NCI-H1048 (cell line): Measurements from ENCODE around the gene DTYMK.

Experiments used
- DNase-seq: peaks from one replicate; lab custom pipeline; 2025; lab: John Stamatoyannopoulos, UW

DTYMK gene

DNA sequence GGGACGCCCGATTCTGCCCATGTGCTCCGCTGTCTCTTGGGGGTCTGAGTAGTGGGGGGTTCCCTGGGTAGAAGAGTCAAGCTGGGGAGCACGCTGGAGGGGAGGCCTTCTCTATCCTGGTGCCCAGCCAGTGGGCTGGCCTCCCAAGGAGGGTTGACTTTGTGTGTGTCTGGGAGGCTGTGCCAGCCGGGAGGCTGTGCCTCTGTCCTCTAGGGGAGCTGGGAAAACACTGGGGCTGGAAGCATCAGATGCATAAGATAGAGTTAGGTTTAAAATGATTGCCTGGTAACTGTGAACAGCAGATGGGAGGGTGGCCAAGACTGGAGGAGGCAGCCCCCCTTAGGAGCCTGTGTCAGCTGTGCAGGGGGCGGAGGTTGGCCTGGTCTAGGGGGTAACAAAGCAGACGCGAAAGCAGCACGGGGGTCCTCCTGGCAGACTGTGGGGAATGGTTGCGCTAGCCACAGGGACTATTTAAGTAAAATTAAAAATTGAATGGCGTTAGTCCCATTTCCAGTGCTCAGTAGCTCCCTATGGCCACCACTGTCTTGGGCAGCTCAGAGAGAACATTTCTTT, 16.5 kb upstream of the DTYMK start:
- DNase-seq: no peak

DNA sequence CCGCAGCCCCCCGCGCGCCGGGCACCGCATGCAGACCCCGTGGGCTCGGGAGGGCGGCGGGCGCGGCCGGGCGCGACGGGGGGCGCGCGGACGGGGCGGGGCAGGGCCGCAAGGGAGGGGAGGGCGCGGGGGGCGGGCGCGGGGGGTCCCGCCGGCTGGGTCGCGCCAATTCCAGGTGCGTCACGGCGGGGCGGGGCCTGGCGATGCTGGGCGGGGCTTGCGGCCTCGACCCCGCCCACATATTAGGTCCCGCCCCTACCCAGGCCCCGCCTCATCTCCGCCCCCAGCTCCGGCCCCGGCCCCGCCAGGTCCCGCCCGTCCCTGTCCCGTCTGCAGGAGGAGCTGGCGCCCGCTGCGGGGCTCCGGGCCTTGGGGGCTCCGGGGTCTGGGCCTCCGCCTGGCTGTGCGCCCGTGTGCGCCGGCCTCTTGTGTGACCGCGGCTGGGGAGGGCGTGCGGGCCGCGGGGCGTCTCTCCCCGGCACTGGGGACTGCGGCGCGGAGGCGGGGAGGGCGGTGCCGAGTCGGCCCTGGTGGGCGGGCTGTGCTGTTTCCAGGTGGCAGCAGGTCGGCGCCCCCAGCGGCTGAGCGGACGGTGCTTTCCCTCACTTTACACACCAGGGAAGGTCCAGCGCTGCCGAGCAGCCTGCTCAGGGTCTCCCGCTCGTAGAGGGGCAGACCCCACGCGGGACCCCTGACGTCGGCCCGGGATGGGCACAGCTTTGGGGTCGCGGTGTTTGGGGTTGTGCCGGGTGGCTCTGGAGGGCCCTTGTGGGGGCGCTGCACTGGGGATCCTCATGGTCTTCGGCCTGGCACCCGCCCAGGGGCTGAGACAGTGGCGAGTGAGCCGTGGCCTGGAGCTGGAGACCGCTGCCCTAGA, 15.8 kb upstream of the DTYMK start:
- peak; percentile 54 for DNase-seq

DNA sequence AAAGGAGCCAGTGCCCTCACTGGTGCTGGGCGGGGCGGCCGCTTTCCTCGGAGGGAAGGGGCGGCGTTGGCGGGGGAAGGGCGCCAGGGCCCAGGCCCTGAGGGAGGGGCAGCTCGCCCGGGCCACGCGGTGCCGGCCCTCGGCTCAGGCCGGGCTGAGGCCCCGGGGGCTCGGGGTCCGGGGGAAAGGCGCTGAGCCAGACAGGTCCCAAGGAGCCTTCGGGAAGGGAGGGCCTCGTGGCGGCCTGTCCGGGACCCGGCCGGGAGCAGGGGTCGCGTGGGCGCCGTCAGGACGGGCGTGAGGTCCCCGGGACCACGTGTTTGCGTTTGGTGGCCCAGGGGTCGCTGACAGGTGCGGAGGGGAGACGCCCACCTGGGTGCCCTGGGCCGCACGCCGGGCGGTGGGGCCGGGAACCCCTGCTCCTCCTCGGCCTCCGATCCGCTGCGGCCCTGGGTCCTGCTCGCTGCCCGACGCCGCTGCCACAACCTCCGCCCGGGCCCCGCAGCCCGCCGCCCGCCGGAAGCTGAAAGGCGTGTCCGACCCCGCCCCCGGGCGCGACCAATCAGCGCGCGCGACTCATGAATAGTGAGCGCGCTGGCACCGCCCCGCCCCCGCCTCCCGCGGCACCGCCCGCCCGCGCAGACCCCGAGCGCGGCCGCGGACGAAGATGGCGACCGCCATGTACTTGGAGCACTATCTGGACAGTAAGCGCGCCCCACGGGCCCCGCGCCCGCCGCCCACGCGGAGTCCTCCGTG, 15.0 kb upstream of the DTYMK start, which contains the start of gene ING5:
Gene ING5, plus strand, starts transcription at position 641 of the 756 bp plus-strand sequence. Its CDS starts 27 bp downstream, at position 668.
- DNase-seq: peak; percentile 79

DNA sequence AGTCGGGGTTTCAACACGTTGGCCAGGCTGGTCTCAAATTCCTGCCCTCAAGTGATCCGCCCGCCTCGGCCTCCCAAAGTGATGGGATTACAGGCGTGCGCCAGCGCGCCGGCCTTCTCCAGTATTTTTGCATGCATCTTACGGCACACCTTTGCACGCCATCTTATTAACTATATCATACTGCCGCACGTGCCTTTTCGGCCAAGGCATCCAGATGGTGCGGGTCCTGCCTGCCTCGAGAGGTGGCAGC, 14.5 kb upstream of the DTYMK start:
- DNase-seq: peak; percentile 74

DNA sequence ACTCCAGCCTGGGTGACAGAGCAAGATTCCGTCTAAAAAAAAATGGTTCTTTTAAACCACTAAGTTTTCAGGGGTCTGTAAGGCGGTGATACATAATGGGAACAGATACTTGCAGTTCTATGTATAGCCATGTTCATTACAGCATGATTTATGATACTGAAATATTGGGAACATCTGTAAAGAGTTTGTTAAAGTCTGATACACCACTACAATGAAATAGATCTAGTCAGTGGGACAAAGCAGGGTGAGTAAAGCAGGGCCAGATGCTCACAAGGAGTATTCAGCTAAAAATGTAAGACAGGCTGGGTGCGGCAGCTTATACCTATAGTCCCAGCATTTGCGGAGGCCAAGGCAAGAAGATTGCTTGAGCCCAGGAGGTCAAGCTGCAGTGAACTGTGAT, 9.0 kb upstream of the DTYMK start:
- no peak for DNase-seq

DNA sequence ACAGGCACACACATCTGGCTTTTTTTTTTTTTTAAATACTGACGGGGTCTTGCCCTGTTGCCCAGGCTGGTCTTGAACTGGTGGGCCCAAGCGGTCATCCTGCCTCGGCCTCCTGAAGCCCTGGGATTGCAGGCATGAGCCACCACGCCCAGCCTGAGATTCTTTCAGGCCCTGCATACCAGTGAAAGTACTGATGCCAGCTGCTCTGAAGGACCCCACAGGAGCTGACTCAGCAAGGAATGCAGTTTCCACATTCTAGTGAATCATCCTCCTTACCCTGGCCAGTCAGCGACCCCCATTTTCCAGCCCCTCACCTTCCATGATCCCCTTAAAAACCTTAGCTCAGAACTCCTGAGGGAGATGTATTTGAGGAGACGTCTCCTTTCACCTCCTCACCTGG, 5.8 kb upstream of the DTYMK start:
- no peak for DNase-seq

DNA sequence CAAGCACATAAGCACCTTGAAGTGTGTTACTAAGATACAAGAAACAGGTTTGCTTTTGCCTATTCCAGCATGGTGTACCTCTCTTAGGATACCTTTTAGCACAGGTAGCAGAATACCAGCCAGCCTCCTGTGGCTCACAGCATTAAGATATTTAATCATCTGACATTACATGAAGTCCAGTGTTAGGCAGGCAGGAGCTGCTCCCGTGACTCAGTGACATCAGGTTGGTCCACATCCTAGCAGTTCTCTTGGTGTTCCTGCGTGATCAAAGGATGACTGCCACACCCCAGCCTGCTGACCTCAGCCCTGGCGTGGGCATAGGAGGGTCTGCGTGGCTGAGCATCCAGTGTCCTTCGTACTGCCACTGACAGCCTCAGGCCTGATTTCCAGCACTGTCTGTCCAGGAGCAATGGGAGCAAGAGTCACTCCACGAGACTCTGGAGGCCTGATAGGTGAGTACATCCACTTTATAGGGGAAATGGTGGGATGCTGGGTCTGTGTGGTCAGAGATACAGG, 3.6 kb upstream of the DTYMK start:
- no peak for DNase-seq

DNA sequence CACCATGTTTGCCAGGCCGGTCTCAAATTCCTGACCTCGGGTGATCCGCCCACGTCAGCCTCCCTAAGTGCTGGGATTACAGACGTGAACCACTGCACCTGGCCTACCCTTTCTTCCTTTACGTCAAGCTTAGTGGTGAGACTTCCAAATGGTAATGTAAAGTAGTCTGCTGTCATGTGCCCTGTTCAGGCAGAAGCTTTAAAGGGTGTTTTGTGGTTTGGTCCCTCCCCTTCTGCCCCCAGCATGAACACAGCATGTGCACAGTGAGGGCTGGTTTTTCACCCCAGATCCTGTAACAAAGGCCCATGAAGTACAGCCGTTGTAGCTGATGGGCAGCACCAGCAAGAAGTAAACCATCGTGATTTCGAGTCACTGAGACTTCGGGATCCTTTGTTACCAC, 2.7 kb upstream of the DTYMK start:
- DNase-seq: no peak

DNA sequence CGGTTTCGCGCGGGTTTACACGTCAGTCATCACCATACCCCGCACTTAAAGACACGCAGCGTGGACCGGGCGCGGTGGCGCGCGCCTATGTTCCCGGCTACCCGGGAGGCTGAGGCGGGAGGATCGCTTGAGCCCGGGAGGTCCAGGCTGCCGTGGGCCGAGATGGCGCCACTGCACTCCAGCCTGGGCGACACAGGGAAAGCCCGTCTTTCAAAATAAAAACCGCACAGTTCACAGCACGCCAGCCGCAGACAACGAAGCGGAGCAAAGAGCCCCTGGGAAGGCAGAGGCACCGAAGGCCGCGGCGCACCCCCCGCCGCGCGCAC, 328 bp downstream of the DTYMK start:
- no peak for DNase-seq

DNA sequence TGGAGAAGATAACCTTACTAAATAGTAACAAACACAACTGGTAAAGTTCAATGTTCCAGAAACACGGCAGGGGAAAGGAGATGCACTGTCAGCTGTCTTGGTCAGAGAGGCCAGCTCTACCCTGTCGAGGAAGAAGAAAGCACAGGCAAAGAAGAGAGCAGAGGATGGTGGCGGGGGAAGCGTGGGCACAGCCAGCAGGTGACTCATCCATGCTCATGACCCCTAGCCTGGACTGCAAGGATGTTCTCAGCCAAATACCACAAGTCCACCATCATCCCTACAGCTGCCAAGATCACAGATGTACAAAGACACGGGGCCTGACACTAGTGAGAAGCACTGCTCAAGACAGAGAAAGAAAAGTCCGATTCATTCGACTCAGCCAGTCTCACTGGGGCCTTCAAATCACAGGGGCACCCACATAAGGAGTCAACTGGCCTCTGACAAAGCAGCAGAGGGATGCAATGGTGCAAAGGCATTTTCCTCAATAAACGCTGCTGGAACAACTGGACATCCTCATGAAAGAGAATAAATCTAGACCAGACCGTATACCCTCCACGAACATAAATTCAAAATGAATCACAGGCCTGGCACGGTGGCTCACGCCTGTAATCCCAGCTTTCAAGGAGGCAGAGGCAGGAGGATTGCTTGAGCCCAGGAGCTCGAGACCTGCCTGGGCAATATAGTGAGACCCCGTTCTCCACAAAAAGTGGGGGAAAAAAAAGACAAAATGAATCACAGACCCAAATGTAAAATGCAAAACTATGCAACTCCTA, 5.6 kb downstream of the DTYMK start:
- no peak for DNase-seq

DNA sequence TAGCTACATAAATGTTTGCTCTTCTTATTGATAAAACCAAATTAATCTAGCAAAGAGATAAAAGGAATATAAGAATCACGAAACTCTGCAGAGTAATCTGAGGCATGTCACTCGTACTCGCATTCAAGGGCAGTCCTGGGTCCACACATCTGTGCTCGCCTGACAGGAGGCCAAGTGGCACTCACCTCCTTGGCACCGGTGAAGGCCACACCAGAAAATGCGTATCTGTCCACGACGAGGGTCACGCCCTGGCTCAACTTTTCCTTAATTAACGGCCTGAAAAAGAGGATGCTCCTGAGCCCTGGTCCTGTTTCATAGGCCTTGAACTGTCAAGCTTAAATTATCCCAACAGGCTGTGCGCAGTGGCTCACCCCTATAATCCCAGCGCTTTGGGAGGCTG, 6.6 kb downstream of the DTYMK start:
- DNase-seq: no peak

DNA sequence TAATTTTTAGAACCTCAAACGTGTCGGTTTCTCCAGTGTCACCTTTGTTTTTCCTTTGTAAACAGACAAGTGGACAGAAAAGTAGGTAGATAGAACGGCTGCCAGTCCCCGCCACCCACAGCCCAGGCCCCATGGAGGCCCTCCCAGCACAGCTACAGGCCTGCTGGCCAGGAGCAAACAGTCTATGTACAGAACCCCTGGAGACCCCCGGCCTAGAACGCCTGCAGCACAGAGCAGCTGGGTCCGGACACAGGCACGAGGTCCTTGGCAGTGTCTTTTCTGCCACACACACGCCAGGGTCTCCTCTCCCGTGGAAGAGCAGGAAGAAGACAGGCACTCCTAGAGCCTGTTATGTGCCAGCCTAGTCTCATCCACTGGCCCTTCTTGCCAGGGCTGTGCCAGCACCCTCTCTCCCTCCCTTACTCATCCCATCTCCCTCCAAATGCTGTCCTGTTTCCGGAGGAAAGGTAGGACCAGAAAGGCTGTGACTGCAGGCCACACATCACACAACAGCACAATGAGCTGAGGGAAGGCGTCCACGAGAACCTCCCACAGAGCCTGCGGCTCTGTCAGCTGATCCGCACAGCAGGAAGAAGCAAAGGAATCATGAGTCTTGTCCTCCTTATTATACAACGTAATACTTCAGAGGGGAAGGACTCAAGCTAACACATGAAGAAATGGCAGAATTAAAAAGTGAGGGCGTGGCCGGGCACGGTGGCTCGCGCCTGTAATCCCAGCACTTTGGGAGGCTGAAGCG, 7.7 kb downstream of the DTYMK start:
- DNase-seq: no peak

DNA sequence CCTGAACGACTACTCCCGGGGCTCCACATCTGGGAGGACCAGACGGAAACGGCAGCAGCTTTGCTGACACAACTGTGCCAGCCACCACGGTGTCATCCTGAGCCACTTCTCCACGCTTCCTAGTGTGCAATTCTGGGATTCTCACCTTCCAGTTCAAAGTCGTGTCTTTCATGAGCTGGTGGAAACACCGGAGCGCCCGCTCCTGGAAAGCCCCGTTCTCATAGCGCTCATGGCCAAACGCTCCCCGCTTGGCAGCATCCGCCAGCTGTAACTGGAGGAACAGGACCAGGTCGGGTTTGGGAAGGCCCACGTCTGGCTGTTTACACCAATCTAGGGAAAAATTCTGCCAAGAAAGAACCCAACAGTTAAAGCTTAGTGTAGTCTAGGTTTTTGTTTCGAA, 8.3 kb downstream of the DTYMK start:
- no peak for DNase-seq

DNA sequence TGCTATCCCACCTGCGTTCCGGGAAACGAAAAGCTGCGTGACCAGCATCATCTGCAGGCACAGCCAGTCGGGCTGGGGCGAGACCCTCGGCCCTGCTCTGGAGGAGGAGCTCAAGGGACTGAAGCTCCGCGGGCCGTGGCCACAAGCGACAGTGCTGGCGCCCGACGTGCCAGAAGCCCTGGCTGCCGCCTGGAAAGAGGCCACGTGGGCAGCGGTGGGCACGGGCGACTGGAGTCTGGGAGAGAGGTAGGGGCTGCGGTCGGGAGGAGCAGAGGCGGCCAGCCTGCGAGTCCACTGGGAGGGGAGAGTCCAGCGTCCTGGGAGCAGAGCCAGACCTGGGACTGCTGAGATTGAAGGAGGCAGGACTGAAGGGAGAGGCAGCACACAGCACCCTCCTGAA, 9.2 kb downstream of the DTYMK start:
- DNase-seq: no peak

DNA sequence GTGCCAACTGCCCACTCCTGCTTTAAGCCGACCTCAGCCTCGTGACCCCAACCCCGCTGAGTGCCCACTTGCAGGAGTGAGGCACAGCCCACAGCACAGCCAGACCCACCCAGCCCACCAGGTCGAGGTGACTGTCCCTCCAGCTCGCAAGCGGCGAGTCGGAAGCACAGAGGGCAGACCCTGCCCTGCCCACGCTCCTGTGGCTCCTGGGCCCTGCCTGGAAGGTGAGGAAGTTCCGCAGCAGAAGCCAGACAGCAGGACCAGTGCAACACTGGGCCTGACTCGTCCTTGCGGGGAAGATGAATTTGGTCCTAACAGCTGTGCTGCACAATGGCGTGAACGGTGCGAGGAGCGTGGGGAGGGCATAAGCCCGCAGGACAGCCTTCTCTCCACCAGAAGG, 9.9 kb downstream of the DTYMK start:
- no peak for DNase-seq

DNA sequence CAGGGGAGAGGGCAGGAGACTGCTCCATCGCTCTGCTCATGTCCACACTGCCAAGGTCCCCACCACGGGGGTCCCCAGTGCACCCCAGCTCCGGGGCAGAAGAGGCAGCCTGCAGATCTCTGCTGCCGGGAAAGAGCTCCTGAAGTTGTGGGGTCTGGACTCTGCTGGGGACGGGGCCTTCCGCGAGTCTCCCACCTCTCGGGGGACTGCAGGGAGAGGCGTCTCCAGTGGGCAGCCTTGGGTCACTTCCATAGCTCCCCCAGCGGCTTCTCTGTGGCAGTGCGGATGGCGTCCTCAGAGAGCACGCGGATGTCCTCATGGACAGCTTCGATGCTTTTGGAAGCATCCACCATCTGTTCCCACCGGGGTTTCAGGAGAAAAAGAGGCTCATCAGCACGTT, 10.7 kb downstream of the DTYMK start:
- DNase-seq: no peak

DNA sequence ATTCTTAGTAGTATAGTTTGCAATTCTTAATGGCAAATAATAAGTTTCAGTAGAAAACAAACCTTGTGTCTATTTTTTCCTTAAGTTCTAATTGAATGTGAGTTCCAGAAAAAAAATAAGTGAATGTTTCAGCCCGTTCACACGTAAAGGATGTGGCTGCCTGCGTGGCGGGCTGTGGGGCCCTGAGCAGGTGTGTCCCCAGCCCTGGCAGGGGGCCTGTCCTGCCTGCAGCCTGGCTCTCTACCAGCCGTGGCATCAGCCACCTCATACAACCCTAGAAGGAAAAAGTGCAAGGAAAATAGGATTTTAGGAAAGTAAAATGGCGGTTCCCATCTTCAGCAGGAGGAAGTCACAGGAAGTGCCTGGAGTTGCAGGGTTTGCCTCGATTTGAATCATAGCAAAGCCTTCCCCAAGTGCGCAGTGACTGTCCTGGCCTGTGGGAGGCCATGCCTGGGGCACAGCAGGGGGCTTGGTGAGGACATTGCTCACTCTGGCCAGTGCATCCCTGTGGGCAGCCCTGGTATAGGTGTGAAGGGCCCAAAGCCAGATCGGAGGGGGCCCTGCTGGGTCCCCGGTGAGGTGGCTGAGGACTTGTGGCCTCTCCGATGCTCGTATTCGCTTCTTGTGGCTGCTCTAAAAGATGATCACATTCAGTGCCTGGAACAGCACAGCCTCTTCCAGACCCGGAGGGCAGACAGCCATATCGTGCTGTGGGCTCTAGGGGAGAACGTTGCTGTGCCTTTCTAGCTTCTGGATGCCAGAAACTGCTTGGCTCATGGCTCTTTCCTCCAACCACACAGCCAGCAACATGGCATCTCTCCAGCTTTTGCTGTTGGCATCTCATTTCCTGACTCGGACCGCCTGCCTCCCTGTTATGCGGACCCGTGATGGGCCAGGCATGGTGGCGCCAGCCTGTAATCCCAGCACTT, 12.6 kb downstream of the DTYMK start:
- DNase-seq: no peak

DNA sequence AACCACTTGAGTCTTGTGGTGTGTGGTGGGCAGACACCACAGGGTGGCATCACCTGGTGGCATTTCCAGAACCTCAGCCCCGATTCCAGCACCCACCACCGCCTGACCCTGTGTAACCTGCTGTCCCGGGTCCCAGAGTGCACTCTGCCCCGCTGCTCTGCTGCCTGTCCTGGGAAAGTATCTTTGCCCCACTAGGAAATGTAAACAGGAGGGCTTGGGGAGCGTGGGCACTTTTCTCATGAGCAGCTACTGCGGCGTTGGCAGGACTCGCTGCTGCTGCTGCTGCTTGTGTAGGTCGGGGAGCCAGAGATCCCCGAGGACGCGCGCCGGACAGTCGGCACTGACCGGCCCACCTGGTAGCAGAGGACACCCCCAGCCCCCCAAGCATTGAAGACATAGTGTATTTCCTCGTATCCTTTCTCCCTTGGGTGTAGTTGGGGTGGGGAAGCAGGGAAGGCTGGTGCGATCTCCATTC, 13.4 kb downstream of the DTYMK start:
- DNase-seq: no peak

DNA sequence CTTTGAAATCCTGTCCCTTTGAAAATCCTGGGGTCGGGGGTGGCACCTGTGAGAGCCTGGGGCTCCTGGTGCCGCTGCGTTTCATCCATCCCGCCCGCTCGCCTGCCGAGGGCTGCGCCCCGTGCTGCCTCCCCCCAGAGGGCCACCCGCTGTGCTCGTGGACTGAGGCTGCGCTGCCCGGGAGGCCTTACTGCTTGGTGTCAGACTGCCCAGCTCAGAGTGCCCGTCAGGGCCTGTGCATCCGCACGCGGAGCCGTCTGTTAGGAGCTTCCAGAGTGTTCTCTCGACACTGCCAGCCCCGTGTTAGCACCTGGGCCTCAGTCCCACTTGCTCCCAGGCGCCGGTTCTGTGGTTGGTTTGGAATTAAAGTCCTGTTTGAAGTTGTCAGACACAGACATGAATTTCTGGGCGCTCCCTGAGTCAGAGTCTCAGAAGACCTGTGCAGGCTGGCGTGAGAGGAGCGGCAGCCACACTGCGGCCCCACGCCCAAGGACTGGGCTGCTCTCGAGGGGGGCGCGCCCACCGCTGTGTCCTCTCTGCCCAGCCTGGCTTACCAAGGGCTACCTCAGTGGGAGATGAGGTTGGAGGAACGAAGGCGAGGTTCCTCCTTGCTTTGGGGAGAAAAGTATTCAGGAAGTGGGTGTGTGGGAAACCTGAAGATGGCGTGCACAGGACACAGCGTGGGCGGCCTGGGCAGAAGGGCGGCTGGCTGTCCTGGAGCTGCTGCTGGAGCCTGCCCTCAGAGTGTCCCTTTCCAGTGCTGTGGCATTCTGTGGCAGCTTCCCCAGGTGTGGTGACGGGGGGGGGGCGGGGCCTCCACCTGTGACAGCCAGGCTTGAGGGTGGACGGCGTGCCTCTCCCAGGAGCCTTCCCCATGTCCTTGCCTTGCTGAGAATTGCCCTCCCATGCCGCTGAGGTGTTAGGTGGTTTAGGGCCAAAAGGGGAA, 14.1 kb downstream of the DTYMK start:
- DNase-seq: no peak
